Measurements from ENCODE around the gene PARD3B. TPM values are rescaled to one million over a fixed set of nuclear protein-coding genes. Genes with fewer than 3 reads are reported as not detected.

PARD3B gene
- total RNA-seq, 1 donor from 2014 or later: 29.4 TPM

DNA sequence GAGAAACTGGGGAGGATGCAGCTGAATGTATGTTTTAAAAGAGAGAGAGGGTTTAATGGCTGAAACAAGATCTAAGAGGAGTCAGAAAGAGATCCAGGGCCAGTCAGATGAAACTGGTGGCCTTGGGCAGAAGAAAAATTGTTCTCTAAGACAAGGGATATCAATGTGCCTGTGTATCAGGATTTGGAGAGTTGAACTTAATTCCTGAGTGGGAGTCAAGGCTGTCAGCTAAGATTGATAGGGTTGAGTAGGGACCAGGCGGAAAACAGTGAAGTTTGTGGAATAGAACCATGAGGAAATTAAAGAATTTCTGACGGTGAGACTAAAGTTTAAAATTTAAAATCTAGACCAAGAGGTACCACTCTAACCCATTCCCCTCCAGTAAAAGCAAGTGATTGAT is 199.2 kb downstream of the PARD3B start:
- DNase-seq (ENCODE audit: low spot score): no peak

DNA sequence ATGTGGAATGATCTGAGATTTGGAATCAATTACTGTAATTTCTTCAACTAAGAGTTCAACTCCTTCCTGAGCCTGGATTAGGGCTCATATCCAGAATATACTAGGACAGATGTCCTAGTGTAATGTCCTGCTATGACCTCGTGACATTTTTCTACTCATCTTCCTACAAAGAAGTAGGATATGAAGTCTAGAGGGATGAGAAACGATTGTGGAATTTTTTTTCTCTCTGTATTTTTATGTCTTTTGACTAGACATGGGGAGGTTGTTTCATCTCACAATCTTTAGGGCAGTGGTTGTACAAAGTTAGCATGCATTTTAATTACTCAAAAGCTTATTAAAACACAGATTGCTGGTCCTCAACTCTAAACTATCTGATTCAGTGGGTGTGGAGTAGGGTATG is 203.0 kb downstream of the PARD3B start:
- DNase-seq (ENCODE audit: low spot score): no peak

GRCh38 chr2:204749319-204749718 is 204.0 kb downstream of the PARD3B start:
- DNase-seq (ENCODE audit: low spot score): no peak

DNA sequence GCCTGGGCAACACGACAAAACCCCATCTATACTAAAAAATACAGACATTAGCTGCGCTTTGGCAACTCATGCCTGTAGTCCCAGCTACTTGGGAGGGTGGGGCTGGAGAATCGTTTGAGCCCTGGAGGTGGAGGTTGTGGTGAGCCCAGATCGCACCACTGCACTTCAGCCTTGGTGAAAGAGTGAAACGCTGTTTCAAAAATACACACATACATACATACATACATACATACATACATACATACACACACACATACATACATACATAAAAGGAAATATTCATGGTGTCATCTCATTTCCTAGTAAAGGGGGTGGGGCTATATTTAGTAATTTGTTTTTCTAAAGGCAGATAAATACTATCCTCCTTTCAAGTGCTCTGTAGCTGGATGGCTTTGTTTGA is 205.1 kb downstream of the PARD3B start:
- DNase-seq (ENCODE audit: low spot score): no peak

- no peak for DNase-seq (ENCODE audit: low spot score)
Observed at GRCh38 chr2:204751472-204751871, 206.2 kb downstream of the PARD3B start.

DNA sequence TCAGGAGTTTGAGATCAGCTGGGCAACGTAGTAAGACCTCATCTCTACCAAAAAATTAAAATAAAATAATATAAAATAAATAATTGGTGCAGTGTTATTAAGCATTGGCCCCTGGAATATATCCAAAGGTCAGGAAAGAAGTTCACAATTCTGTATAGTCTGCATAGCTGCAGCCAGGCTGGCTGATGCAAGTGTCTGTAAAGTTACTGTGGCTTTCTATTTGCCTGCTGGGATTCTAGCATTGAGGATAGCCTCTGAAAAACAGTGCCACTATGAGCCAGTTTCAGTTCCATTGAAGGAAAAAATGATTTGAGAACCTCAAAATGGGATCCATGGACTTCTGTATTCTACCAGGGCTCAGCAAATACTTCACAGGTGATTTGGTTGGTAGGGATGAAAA is 208.6 kb downstream of the PARD3B start:
- no peak for DNase-seq (ENCODE audit: low spot score)

GRCh38 chr2:204754898-204755297 is 209.6 kb downstream of the PARD3B start:
- no peak for DNase-seq (ENCODE audit: low spot score)

- DNase-seq (ENCODE audit: low spot score): no peak
Observed at GRCh38 chr2:204763974-204764703, 218.9 kb downstream of the PARD3B start.

DNA sequence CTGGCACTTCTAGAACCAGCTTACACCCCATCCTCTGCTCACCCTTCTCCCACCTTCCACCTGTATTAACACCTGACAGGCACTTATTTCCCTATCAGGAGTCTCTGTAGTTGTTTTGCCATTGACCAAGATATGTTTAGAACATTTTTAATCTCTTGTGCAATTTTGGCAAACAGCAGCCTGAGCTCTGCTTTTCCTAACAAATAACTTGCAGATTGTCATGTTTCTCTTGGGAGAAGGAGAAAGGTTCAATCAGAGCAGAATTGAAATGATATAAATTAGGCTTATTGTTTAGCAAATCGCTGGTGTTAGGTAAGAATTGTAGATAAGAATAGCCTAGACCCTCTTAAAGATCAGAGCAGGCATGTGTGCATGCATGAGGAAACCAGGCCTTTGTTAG is 225.5 kb downstream of the PARD3B start:
- DNase-seq (ENCODE audit: low spot score): no peak

- DNase-seq (ENCODE audit: low spot score): no peak
Observed at GRCh38 chr2:204771721-204772120, 226.4 kb downstream of the PARD3B start.

GRCh38 chr2:204772546-204772945 is 227.3 kb downstream of the PARD3B start:
- no peak for DNase-seq (ENCODE audit: low spot score)

GRCh38 chr2:204775766-204776165 is 230.5 kb downstream of the PARD3B start:
- no peak for DNase-seq (ENCODE audit: low spot score)

DNA sequence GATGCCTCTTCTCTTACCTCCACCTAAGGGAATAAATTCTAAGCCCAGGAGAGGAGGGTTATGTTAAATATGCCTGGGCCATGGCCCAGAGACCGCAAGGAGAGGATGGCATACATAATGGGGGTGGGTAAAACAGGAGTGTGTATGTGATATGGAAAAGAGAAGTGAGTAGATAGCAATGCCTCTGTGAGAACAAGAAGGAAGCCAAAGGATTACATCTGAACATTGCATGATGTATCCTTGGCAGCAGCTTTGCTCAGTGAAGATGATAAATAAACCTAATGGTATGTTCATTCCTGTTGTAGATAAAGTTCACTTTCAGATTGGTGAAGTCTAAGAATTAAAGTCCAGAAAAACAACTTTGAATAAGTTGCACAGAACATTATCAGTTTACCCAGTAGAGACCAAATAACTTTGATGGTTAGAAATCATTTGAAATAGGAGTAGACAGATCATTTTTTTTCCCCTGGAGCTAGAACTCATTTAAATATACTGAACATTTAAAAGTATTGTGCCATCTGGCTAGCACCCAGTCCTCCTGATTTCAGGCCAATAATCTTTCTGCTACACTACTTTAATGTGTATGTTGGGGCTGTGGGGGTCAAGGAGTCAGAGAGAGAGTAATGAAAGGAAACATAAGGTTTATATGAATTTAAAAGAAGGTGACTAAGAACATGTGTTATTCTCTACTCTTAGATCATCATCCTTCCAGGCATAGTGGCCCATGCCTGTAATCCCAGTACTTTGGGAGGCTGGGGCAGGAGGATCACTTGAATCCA is 231.7 kb downstream of the PARD3B start:
- DNase-seq (ENCODE audit: low spot score): no peak

DNA sequence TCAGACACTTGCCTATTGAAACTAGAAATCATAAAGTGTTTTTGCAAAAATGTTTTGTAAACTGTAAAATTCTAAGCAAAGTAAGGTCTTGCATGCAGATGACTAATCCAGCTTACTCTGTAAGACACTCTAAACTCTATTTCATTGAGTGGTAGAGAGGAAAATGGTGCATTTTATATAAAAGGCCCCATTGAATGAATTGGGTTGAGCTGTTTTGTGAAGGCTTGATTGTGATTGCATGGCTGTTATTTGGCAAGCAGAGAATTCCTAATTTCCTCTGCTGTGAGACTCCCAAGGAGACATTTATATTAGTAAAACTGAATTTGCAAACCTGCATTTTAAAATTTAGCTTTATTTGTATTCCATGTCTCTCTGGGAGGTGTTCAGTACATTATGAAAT is 234.5 kb downstream of the PARD3B start:
- DNase-seq (ENCODE audit: low spot score): no peak

- no peak for DNase-seq (ENCODE audit: low spot score)
Observed at GRCh38 chr2:204781941-204782340, 236.7 kb downstream of the PARD3B start.

DNA sequence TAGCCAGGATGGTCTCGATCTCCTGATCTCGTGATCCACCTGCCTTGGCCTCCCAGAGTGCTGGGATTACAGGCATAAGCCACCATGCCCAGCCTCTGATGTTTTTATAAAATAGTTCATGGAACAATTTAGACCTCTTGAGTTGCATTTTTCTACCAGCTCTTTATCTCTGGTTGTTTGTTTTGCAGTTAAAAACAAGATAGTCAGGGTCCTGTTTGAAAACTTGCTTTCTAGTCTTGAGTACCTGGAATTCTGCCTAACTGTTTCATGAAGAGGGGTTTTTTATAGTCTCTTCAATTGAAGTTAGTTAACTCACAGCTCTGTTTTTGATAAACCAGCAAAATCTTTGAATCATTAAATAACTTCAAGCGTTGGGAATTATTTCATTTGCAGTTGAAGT is 244.8 kb downstream of the PARD3B start:
- no peak for DNase-seq (ENCODE audit: low spot score)

- no peak for DNase-seq (ENCODE audit: low spot score)
Observed at GRCh38 chr2:204791230-204791629, 246.0 kb downstream of the PARD3B start.

GRCh38 chr2:204794624-204795023 is 249.3 kb downstream of the PARD3B start:
- DNase-seq (ENCODE audit: low spot score): no peak

- no peak for DNase-seq (ENCODE audit: low spot score)
Observed at GRCh38 chr2:204795156-204795555, 249.9 kb downstream of the PARD3B start.

DNA sequence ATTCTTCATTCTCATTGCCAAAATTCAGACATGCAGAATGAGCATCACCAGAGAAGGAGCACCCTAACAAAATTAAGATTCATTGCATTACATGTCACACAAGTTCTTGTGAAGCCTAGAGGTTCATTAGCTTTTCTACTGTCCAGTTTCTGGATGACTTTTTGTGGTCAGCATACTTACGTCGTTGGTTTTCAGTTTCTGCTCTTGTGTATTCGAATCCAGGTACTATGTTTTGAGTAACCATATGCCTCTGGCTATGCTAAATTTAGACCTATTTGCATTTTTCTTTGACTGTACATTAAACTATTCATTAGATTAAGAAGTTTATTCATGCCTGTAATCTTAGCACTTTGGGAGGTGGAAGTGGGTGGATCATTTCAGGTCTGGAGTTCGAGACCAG is 251.3 kb downstream of the PARD3B start:
- no peak for DNase-seq (ENCODE audit: low spot score)

GRCh38 chr2:204799791-204800190 is 254.5 kb downstream of the PARD3B start:
- no peak for DNase-seq (ENCODE audit: low spot score)

DNA sequence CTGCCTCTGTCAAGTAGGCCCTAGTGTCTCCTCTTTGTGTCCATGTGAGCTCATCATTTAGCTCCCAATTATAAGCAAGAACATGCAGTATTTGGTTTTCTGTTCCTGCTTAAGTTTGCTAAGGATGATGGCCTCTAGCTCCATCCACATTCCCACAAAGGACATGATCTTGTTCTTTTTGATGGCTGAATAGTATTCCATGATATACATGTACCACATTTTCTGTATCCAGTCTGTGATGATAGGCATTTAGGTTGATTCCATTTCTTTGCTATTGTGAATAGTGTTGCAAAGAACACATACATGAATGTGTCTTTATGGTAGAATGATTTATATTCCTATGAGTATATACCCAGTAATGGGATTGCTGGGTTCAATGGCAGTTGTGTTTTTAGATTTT is 263.2 kb downstream of the PARD3B start:
- no peak for DNase-seq (ENCODE audit: low spot score)
